Stimulated activated CD4-positive, alpha-beta T cell treated with anti-CD3 and anti-CD28 coated beads, Interleukin-1b, Interleukin-23, amount 100 ng/mL, for 24 hours (primary cell): Measurements from ENCODE around the gene CD6.

Source experiments
- DNase-seq, 4 experiments: peaks; one replicate each; pipeline ENCODE4 v3.0.0-alpha.2; 2020; ENCODE audit warnings: low read depth in 4 of 4, low spot score in 1 of 4

CD6 gene

DNA sequence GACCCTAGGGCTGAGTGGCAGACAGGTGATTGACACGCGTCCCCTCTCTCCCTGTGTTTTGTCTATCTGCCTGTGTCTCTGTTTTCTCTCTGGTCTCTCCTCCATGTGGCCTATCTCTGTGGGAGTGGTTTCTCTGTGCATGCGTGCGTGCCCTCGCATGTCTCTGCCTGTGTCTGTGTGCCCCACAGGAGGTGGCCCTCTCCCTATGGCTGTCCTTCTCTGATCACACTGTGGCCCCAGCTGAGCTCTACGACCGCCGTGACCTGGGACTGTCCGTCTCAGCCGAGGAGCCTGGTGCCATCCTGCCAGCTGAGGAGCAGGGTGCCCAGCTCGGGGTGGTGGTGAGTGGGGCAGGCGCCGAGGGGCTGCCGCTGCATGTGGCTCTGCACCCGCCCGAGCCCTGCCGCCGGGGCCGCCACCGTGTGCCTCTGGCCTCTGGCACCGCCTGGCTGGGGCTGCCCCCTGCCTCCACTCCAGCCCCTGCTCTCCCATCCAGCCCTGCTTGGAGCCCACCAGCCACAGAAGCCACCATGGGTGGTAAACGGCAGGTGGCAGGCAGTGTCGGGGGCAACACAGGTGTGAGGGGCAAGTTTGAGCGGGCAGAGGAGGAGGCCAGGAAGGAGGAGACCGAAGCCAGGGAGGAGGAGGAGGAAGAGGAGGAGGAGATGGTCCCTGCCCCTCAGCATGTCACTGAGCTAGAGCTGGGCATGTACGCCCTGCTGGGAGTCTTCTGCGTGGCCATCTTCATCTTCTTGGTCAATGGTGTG lies 35.6 kb upstream of the CD6 start:
- no peak for DNase-seq

DNA sequence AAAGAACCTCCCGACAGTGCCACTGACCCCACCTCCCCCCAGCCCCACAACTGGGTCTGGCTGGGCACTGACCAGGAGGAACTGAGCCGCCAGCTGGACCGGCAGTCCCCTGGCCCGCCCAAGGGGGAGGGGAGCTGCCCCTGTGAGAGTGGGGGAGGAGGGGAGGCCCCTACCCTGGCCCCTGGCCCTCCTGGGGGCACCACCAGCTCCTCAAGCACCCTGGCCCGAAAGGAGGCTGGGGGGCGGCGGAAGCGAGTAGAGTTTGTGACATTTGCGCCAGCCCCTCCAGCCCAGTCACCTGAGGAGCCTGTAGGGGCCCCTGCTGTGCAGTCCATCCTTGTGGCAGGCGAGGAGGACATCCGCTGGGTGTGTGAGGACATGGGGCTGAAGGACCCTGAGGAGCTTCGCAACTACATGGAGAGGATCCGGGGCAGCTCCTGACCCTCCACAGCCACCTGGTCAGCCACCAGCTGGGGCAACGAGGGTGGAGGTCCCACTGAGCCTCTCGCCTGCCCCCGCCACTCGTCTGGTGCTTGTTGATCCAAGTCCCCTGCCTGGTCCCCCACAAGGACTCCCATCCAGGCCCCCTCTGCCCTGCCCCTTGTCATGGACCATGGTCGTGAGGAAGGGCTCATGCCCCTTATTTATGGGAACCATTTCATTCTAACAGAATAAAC lies 34.9 kb upstream of the CD6 start:
- no peak for DNase-seq

DNA sequence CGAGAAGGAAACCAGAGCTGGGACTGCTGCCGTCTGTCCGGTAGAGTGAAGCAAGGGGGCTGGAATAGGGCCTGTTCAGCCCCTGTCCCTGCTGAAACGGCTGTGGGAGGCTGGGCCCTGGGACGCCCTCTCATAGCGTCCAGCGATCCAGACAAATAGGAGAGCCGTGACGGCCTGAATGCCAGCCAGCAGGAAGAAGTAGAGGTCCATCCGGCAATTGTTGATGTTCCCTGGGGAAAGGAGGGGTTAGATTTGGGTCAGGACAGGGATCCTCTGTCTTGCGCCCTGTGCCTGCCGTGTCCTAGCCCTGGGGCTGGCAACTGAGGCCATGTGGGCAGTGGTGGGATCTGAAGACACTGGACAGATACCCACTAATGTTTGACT lies 34.3 kb upstream of the CD6 start:
- DNase-seq = no peak

DNA sequence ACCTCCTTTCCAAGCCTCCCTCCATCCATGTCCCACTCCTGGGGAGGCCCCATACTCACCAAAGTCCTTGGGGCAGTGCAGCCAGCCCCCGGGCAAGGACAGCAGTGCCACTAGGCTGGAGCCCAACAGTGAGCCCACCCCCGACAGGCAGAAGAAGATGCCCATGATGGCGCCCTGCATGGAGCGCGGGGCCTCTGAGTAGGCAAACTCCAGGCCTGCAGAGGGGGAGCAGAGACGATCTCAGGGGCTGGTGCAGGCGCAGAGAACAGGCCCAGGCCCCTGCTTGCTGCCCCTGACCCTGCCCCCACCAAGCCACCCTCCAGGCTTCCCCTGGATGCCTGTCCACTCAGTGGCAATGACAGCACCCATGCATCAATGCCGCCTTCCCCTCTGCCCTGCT lies 33.7 kb upstream of the CD6 start:
- no peak for DNase-seq

DNA sequence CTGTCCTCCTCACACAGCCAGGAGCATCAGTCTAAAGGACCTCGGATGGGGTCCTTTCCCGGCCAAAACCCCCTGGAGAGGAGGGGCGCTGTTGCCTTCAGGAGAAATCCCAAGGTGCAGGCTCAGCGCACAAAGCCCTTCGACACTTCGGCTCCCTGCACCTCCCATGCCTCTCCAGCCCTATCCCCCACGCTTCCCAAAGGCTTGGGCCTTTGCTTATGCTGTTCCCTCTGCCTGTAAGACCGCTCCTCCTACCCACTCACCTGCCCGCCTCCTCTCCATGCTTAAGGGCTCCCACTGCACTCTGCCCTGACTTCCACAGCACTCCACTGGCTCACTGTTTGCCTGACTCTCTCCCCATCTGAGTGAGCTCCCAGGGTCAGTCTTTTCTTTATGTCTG lies 33.0 kb upstream of the CD6 start:
- no peak for DNase-seq

DNA sequence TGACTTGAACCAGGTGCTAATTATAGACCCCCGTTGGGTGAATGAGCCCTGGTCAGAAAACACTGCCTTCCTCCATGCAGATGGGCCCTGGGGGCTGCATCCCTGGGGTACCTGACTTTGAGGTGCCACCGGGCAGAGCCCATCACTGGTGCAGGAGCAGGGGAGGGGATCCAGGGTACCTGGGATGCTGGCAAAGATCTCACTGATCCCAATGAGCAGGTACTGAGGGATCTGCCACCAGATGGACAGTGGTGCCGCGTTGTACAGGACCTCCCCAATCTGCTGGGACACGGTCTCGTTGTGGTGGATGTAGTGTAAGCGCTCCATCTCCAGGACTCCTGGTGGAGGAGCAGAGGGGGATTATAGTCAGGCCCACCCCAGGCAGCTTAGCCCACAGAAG lies 32.2 kb upstream of the CD6 start:
- no peak for DNase-seq

DNA sequence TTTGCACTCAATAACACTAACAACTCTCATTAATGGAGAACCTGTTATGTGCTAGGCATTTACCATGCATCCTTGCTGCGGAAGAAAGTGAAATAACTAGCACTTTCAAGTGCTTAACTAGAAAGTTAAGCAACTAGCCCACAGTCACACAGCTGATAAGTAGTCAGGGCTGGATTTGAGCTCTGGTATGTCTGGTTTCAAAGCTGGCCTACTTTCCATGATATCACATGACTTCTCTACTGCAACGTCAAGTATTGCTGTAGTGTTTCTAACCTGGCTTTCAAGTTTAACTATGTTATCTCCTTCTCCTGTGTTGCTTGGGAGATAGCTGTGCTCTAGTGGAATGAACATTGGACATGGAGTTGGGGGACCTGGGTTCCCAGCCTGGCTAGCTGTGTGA lies 31.6 kb upstream of the CD6 start:
- DNase-seq = no peak

DNA sequence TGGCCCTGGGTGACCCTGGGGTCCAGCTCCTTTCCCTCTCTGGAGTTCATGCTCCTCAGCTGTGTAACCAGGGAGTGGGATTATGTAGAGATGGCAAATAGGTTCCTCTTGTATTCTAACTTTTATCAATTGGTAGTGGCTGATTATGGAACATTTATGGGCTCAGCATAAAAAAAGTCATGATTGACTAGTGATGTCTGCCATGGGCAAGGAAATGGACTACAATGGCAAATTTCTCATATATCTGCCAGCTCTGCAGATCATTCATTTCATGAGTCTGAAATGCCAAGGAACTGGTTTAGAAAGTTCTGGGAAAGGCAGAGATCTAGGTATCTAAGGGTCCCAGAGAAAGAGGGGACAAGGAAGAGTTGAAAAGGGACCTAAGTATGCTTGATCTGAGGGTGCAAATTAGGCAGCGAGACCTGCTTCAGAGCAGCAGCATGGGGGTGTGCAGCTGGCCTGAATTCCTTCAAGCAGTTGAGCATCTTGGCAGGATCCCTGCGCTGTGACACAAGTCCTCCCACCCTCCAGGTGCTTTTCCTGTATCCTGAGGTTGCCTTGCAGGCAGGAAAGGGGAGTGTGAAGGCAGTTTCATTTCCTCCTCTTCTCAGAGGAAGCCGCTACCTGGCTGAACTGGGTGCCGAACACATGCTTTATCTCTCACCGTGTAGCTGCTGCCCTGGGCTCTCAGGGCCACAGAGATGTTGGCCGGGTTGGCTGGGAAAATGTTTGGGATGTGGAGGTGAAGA lies 29.9 kb upstream of the CD6 start:
- DNase-seq = no peak

DNA sequence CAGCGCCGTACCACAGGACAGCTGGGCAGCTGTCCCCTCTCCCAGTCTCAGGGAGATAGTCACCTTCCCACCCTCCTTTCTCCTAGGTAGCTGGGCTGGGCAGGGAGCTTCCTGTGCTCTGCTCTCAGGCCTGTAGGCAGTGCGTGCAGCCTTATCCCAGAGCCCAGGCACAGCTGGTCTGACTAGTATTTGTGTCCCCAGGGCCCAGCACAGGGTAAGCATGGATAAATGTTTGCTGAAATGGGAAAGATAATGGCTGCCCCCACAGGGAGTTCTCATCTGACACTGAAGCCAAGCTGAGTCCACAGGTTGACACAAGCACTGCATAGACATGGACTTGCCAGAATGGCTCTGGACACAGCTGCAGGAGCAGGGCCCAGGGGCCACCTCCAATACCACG lies 29.3 kb upstream of the CD6 start:
- DNase-seq = no peak

DNA sequence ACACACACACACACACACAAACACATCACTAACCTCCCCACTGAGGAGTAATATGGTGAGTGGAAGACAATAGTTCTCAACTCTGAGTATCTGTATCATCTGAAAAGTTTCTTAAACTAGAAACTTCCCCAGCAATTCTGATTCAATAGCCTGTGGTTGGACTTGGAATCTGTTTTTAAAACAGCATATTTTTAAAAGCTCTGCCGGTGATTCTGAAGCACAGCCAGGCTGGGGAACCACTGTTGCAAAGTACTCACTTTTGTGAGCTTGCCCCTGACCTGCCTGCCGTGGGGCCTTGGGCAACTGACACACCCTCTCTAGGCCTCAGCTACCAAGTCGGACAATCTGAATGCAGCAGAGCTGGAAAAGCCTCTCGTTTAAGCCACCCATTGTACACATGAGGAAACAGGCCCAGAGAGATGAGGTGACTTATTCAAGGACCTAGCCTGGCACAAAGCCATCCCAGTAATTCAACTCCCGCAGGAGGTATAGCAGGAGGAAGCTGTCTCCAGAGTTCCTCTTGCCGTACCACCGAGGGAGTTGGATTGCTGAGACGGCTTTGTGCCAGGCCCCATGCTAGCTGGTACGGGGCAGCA lies 28.4 kb upstream of the CD6 start:
- no peak for DNase-seq

DNA sequence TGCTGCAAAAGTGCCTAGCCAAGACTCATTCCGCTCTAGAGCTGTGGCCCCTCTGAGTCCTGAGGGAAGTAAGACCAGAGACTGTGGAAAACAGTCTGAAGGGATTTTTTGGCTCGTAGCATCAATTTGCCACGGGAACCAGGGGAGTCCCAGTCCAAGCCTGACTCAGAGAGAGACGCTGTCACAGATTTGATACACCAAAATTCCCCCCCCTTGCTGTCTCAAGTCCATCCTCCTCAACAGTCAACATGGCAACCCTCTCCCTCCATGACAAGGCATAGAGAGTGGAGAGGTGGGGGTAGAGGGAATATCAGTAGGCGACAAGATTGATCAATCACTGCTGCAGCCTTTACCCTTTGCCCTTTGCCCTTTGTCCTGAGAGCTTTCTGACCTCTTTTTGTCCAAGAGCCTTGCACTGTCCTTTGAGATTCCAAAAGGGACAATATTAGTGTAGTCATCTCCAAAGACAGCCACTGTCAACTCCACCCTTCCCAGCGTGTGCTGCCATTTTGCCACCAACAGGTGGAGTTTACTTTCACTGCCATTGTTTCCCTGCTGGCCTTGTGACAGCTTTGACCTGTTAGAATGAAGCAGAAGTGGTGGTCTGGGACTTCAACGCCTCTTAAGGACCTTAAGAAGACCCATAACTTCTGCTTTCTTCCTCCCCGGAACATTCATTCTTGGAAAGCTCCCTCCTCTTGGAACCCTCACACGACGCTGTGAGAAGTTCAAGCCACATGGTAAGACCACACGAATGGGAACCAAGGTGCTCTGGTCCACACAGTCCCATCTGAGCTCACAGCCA lies 26.8 kb upstream of the CD6 start:
- DNase-seq = no peak

DNA sequence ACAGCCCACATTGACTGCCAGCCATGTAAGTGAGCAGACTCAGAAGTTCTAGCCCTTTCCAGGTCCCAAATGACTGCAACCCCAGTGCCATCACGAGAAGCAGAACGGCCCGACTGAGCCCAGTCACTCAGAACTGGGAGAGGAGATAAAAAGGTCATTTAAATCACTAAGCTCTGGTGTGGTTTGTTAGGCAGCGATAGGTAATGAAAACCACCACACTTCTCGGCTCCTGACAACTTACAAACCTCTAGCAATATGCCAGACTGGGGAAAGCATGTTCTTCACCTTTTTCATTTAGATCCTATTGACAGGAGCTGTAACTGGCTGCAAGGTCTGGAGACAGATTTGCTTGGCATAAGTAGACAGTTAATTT lies 26.2 kb upstream of the CD6 start:
- DNase-seq = no peak

DNA sequence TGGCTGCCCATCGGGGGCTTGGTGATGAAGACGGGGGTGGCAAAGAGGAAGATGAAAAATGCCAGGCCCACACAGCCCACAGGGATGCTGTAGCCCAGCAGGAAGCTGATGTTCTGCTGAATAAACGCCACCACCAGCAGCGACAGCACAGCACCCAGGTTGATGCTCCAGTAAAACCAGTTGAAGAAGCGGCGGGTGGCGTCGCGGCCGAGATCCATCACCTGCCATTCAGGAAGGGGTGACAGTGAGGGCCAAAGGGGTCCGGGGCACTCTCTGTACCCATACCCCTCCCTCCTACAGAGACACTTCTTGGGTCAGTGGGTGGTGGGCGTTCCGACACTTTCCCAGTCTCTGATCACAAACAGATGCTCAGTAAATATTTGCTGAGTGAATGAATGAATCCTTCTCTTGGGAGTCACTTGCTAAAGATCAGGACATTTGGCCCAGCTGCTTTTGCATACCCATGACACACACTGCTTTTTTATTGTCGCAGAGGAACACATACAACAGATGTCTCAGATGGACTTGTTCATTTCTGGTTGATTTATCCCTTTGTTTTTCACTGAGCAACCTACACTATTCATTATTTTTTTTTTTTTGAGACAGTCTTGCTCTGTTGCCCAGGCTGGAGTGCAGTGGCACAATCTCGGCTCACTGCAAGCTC lies 24.7 kb upstream of the CD6 start:
- no peak for DNase-seq

DNA sequence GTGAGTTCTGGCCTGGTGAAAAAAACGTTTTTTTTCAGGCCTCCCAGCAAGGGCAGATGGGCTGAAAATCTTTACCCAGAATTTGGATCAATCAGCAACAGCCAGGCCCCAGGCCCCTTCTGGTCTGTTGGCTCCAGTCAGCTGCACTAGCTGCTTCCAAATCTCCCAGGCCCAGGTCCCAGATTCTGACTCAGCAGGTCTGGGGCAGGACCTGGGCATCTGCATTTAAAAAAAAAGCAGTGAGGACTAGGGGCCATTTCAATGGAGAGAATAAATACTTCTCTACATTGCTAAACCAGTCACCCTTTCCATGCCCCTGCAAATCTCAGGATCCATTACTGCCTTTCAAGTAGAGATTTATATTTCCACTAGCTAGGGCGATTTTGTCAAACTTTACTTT lies 23.8 kb upstream of the CD6 start:
- no peak for DNase-seq

DNA sequence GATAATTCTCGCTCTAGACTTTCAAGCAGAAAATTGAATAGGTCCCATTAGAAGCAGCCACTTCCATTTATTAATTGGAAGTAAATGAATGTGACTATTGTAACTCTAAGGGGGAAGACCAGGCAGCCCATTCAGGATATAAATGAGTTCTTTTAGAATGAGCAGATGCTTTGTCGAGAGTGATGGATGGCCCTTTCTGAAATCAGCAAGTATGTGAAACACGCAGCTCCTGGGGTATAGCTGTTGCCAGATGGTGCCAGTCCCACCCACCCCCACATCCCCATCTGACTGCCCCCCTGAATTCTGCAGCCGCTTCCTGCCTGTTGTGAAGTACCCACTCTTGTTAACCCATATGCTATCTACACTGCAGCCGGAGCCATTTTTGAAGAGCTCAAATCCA lies 23.2 kb upstream of the CD6 start:
- DNase-seq = no peak

DNA sequence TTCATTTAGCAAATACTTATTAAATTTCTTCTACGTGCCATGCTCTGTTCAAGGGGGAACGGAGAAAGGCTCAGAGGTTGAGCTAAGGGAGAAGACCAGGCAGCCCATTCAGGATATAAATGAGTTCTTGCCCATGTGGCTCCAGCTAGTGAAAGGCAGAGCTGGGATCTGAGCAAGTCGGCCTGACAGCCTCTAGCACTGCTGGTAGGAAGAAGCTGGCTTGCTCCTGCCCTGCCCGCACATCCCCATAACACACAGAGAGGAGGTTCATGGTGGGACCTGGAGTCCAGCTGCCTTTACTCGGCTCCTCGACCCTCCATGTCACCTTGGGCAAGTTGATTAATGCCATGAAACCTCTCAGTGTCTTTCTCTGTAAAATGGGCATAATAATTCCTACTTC lies 21.5 kb upstream of the CD6 start:
- no peak for DNase-seq

DNA sequence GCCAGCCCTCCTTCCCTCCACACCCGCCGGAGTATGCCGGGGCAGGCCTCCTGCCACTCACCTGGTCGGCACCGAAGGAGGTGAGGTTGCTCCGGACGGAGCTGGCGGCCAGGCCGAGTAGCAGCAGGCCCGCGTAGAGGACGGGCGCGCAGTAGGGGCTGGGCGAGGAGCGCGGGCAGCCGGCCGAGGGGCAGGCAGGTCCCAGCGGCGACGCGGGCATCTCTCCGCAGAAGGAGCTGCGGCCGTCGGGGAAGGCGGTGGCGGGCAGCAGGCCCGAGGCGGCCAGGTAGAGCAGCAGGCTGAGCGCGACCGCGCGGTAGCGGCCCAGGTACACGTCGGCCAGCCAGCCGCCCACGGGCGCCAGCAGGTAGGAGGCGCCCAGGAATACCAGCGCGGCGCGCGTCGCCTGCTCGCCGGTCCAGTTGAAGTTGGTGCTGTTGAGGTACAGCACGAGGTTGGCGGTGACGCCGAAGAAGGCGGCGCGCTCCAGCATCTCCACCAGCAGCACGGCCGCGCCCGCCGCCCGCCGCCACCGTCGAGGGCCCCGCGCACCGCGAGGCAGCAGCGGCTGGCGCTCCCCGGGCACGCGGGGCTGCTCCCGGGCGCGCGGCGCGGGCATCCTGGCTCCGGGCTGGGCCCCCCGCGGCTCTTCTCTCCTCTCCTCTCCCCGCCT lies 20.4 kb upstream of the CD6 start:
- DNase-seq = no peak

DNA sequence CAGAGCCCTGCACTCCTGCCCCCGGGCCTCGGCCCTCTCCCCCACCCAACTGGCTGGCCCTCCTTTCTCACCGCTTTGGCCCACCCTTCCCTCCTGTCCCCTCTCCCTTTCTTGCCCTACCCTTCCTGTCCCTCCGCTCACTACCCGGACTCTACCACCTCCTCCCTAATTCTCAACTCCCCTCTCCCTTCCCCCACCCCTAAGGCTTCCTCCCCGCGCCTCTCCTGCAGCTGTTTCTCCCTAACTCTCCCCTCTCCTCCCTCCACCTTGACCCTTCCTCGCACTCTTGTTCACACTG lies 19.9 kb upstream of the CD6 start:
- DNase-seq = no peak

DNA sequence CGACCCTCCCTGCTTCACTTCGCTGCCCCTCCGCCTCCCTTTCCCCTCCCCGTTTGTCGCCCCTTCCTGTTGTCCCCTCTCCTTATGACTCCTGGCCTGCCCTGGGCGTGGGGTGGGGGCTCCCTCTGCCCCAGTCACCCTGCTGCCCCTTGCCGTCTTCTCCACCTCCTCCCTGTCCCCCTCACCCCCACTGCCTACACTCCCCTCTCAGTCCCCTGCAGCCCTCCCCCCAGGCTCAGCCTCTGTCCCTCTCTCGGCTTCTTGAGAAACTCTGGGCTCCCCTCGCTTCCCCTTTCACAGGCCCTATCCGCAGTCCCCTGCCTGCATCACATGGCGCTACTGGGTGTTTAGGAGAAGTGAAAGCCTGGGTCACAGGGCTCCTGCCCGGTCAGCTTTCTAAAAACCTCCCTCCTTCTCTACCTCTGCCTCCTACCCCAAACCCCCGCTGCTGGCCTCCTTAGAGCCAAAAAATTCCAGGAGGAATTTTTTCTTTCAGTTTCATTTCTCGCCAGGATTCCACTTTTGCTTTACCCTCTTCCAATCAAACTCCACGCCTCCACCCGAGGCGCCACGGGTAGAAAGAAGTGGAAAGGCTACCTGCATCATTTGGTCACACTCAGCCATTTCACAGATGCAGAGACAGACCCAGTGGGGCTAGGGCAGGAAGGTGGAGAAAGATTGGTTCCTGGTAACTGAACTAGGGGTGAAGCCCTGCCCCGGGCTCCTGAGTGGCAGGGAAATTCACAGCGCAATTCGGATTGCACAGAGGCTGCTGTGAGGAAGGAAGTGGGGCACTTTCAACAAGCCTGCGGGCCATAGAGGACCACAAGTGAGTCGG lies 19.4 kb upstream of the CD6 start, which contains the start of gene SLC15A3:
TSS of gene SLC15A3 (minus strand) at position 273 of the 838 bp plus-strand sequence. CDS start 625 bp downstream, outside the sequence.
- DNase-seq = no peak
